ENCODE results near the gene SLC16A9.
"Not testable (repeated sequence)": the region's sequence is repeated elsewhere in the genome, so short reads cannot be mapped to it uniquely, and the experiment has no call there.

The SLC16A9 gene

DNA sequence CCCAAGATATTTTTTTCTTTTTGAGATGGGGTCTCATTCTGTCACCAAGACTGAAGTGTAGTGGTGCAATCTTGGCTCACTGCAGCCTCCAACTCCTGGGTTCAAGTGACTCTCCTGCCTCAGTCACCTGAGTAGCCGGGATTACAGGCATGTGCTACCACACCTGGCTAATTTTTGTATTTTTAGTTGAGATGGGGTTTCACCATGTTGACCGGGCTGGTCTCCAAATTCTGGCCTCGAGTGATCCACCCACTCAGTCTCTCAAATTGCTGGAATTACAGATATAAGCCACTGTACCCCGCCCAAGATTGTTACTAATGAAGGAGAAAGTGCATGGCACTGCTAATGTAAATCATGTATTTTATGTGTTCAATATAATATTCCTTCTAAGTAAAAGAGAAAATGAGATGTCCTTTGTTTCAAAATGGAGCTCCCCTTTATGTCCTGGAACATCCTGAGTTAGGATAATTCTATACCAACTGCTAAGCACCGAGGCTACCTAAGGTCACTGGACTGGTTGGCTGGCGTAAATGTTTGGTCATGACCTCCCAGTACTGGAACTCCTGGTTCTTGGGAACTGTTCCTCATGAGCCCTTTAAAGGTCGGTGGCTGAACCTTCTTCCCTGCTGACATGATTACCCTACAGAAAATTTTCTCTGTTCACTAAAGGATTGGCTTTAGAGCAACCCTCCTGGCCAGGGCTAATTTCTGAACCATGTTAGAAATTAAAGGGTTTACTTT, 59.9 kb downstream of the SLC16A9 start:
- H3K9ac ChIP-seq (ENCODE audit: low read length) = no peak overlapping the region
- no peaks in the 10 kb centered on the region; the same call in 1 of the 2 replicates for H3K9me3 ChIP-seq (ENCODE audit: insufficient read depth, low read length)
- no peaks in the 10 kb centered on the region for H4K20me1 ChIP-seq (ENCODE audit: low read depth, low read length)
- H3K27ac ChIP-seq (ENCODE audit: low read depth, low read length) = no peak overlapping the region
- no peaks in the 10 kb centered on the region for H3K27me3 ChIP-seq (ENCODE audit: low read length)
- no peaks in the 10 kb centered on the region for H3K9me2 ChIP-seq (replicated peaks; ENCODE audit: insufficient read depth, low read length)
- no peaks in the 10 kb centered on the region for H3F3A ChIP-seq (ENCODE audit: insufficient read depth)
- H3K4me2 ChIP-seq (ENCODE audit: low read depth, low read length, poor library complexity, severe bottlenecking) = no peak overlapping the region
- H2AFZ ChIP-seq (ENCODE audit: low read depth, low read length, severe bottlenecking) = no peak overlapping the region
- no peak overlapping the region for H3K4me3 ChIP-seq (ENCODE audit: insufficient read depth, low read length, poor library complexity, severe bottlenecking)
- TF ChIP-seq, protein P1, sequence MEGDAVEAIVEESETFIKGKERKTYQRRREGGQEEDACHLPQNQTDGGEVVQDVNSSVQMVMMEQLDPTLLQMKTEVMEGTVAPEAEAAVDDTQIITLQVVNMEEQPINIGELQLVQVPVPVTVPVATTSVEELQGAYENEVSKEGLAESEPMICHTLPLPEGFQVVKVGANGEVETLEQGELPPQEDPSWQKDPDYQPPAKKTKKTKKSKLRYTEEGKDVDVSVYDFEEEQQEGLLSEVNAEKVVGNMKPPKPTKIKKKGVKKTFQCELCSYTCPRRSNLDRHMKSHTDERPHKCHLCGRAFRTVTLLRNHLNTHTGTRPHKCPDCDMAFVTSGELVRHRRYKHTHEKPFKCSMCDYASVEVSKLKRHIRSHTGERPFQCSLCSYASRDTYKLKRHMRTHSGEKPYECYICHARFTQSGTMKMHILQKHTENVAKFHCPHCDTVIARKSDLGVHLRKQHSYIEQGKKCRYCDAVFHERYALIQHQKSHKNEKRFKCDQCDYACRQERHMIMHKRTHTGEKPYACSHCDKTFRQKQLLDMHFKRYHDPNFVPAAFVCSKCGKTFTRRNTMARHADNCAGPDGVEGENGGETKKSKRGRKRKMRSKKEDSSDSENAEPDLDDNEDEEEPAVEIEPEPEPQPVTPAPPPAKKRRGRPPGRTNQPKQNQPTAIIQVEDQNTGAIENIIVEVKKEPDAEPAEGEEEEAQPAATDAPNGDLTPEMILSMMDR (IDR thresholded peaks at IDR 0.05; ENCODE audit: insufficient read depth, low read length, poor library complexity, severe bottlenecking) = no peak
- no peak for TF ChIP-seq EZH2phosphoT487 (conservative IDR thresholded peaks at IDR 0.05; ENCODE audit: low read length)
- H3K79me2 ChIP-seq (ENCODE audit: insufficient read depth, low read length) = no peaks in the 10 kb centered on the region
- H3K36me3 ChIP-seq (ENCODE audit: low read length) = no peaks in the 10 kb centered on the region

DNA sequence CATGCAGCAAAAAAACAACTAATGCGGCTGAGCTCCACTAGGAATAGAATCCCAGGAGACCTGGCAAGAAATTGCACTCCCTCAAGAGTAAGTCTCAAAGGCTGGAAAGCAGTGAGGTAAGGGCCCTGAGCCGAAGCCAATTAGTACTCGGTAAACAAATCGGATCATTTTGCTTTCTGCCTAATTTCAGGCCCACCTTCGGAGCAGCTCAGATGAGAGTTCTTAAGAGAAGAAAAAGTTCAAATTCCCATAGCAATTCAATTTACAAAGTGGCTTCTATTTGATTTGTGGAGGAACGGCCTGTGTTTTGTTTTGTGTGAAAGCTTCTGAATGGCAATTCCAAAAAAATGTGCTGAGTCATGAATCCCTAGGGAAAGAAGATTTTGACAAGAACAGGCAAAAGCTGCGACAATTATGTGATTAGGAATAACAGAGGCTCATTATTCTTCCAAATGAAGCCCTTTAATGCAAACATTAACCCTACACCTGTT, 60.9 kb downstream of the SLC16A9 start:
- no peaks in the 10 kb centered on the region for H3F3A ChIP-seq (ENCODE audit: insufficient read depth)
- no peak overlapping the region for H3K27ac ChIP-seq (ENCODE audit: low read depth, low read length)
- peaks cover 4% of the 10 kb centered on the region; the same call in 1 of the 2 replicates for H3K9me3 ChIP-seq (ENCODE audit: insufficient read depth, low read length)
- no peak for TF ChIP-seq EZH2phosphoT487 (conservative IDR thresholded peaks at IDR 0.05; ENCODE audit: low read length)
- TF ChIP-seq, protein P1 (IDR thresholded peaks at IDR 0.05; ENCODE audit: insufficient read depth, low read length, poor library complexity, severe bottlenecking) = no peak
- H3K4me3 ChIP-seq (ENCODE audit: insufficient read depth, low read length, poor library complexity, severe bottlenecking) = no peak overlapping the region
- no peaks in the 10 kb centered on the region for H3K36me3 ChIP-seq (ENCODE audit: low read length)
- H4K20me1 ChIP-seq (ENCODE audit: low read depth, low read length) = no peaks in the 10 kb centered on the region
- no peak overlapping the region for H3K4me2 ChIP-seq (ENCODE audit: low read depth, low read length, poor library complexity, severe bottlenecking)
- H3K9ac ChIP-seq (ENCODE audit: low read length) = no peak overlapping the region
- no peaks in the 10 kb centered on the region for H3K27me3 ChIP-seq (ENCODE audit: low read length)
- no peaks in the 10 kb centered on the region for H3K79me2 ChIP-seq (ENCODE audit: insufficient read depth, low read length)
- no peak overlapping the region for H2AFZ ChIP-seq (ENCODE audit: low read depth, low read length, severe bottlenecking)
- no peaks in the 10 kb centered on the region for H3K9me2 ChIP-seq (replicated peaks; ENCODE audit: insufficient read depth, low read length)

DNA sequence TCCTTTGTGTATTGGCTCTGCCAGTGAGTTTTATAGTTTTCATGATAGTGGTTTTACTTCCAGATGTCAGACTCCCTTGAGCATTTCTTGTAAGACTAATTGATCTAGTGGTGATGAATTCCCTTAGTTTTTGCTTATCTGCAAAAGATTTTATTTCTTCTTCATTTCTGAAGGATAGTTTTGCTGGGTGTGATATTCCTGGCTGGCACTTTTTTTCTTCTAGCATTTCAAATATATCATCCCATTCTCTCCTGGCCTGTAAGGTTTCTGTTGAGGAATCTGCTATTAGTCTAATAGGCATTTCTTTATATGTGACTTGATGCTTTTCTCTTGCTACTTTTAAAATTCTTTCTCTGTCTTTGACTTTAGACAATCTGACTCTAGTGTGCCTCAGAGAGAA, 64.8 kb downstream of the SLC16A9 start:
- no peaks in the 10 kb centered on the region for H3K27me3 ChIP-seq (ENCODE audit: low read length)
- no peak overlapping the region for H3K4me3 ChIP-seq (ENCODE audit: insufficient read depth, low read length, poor library complexity, severe bottlenecking)
- H3K4me2 ChIP-seq (ENCODE audit: low read depth, low read length, poor library complexity, severe bottlenecking) = no peak overlapping the region
- H2AFZ ChIP-seq (ENCODE audit: low read depth, low read length, severe bottlenecking) = no peak overlapping the region
- peaks cover 4% of the 10 kb centered on the region; the same call in 1 of the 2 replicates for H3K9me3 ChIP-seq (ENCODE audit: insufficient read depth, low read length)
- TF ChIP-seq EZH2phosphoT487 (conservative IDR thresholded peaks at IDR 0.05; ENCODE audit: low read length) = no peak
- H3K36me3 ChIP-seq (ENCODE audit: low read length) = no peaks in the 10 kb centered on the region
- H3K9me2 ChIP-seq (replicated peaks; ENCODE audit: insufficient read depth, low read length) = no peaks in the 10 kb centered on the region
- no peak overlapping the region for H3K27ac ChIP-seq (ENCODE audit: low read depth, low read length)
- H3F3A ChIP-seq (ENCODE audit: insufficient read depth) = no peaks in the 10 kb centered on the region
- H4K20me1 ChIP-seq (ENCODE audit: low read depth, low read length) = no peaks in the 10 kb centered on the region
- no peaks in the 10 kb centered on the region for H3K79me2 ChIP-seq (ENCODE audit: insufficient read depth, low read length)
- H3K9ac ChIP-seq (ENCODE audit: low read length) = no peak overlapping the region

DNA sequence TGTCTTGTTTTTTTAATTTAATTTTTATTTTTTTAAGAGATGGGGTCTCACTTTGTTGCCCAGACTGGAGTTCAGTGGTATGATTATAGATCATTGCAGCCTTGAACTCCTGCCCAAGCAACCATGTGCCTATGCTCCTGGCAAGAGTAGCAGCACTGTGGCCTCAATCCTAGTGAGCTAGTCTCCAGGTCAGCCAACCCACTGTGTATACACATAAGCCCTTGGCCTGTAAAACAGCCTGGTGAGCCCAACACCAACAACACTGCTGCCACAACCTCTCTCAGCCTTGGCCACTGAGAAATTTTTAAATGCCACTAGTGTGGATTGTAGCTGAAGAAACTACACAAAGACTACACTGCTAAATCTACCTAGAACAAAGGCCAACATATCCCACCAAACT, 68.0 kb downstream of the SLC16A9 start:
- H2AFZ ChIP-seq (ENCODE audit: low read depth, low read length, severe bottlenecking) = not testable (repeated sequence)

More for the DNA sequence above, 68.0 kb downstream of the SLC16A9 start:
- not testable (repeated sequence) for H3K9me2 ChIP-seq (replicated peaks; ENCODE audit: insufficient read depth, low read length); H3K9ac ChIP-seq (ENCODE audit: low read length); H3K9me3 ChIP-seq (ENCODE audit: insufficient read depth, low read length); H3K4me2 ChIP-seq (ENCODE audit: low read depth, low read length, poor library complexity, severe bottlenecking); H4K20me1 ChIP-seq (ENCODE audit: low read depth, low read length); H3F3A ChIP-seq (ENCODE audit: insufficient read depth); H3K79me2 ChIP-seq (ENCODE audit: insufficient read depth, low read length); H3K27me3 ChIP-seq (ENCODE audit: low read length); H3K36me3 ChIP-seq (ENCODE audit: low read length); H3K4me3 ChIP-seq (ENCODE audit: insufficient read depth, low read length, poor library complexity, severe bottlenecking); H3K27ac ChIP-seq (ENCODE audit: low read depth, low read length)

Measured in SU-DHL-6 (cell line).